Measurements from ENCODE around the gene DOCK3.

DNA sequence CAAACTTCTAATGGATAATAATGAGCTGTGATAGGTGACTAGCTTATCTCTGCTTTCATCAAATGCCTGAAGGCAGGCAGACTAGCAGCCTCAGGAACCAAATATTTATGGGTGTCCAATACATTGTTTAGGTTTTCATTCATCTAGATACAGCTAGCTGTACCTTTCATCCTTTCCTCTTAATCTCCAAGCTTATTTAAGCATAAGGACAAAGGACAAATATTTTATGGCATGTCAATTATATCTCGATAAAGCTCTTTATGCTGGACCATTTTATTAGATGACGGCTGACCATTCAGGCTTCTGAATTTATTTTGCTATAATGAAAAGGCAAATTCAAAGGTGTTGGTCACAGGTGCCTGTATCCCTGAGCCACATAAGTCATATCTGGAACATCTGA is 733.3 kb downstream of the DOCK3 start:
- TF ChIP-seq POLR2A (IDR thresholded peaks at IDR 0.05; ENCODE audit: low read depth, low read length) (no peak), POLR2AphosphoS5 (IDR thresholded peaks at IDR 0.05; ENCODE audit: low read depth, low read length) (no peak), TAF1 (IDR thresholded peaks at IDR 0.05; ENCODE audit: low read depth, low read length) (no peak)

Measured in GM12891 (cell line).